Measurements from ENCODE around the gene PELI2. TPM values are rescaled to one million over a fixed set of nuclear protein-coding genes. Genes with fewer than 3 reads are reported as not detected.

PELI2 gene
- total RNA-seq, 4 donors from 2014 or later: 2.5 to 5.8 (median 4.2) TPM

DNA sequence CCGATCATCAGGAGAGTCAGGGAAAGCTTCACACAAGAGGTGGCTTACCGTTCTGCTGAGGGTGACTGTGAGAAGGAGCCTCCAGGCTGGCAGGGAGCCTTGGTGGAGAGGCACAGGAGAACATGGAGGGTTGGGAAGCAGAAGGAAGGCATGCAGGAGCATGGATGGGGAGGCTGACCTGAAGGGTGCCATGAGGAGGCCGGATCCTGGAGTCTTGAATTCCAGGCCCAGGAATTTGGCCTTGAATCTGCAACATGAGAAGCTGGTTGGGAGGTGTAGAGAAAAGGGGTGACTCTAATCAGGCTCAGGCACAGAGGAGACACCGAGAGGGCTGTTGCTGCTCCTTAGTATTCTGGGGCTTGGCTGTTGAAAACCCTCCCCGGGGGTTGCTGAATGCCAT is 130.2 kb downstream of the PELI2 start:
- no peaks in the 10 kb centered on the region for H3K4me1 ChIP-seq
- no peak for TF ChIP-seq POLR2A (IDR thresholded peaks at IDR 0.05)
- TF ChIP-seq, protein P1, sequence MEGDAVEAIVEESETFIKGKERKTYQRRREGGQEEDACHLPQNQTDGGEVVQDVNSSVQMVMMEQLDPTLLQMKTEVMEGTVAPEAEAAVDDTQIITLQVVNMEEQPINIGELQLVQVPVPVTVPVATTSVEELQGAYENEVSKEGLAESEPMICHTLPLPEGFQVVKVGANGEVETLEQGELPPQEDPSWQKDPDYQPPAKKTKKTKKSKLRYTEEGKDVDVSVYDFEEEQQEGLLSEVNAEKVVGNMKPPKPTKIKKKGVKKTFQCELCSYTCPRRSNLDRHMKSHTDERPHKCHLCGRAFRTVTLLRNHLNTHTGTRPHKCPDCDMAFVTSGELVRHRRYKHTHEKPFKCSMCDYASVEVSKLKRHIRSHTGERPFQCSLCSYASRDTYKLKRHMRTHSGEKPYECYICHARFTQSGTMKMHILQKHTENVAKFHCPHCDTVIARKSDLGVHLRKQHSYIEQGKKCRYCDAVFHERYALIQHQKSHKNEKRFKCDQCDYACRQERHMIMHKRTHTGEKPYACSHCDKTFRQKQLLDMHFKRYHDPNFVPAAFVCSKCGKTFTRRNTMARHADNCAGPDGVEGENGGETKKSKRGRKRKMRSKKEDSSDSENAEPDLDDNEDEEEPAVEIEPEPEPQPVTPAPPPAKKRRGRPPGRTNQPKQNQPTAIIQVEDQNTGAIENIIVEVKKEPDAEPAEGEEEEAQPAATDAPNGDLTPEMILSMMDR (IDR thresholded peaks at IDR 0.05 in 4 of 5, conservative IDR thresholded peaks at IDR 0.05 in 1 of 5): no peak
- intact Hi-C loops (cut with DNase I; ENCODE audit: low total_unique reads) (no loop called here), in situ Hi-C loops (cut with MboI; ENCODE audit: low sequenced_read_pairs in 4 of 4) (no loop called here)
- no peaks in the 10 kb centered on the region for H3K27me3 ChIP-seq
- H3K36me3 ChIP-seq: no peaks in the 10 kb centered on the region
- ATAC-seq (no peak), DNase-seq (no peak)
- H3K27ac ChIP-seq: no peak overlapping the region
- H3K4me3 ChIP-seq: no peak overlapping the region
- H3K9me3 ChIP-seq: no peaks in the 10 kb centered on the region

DNA sequence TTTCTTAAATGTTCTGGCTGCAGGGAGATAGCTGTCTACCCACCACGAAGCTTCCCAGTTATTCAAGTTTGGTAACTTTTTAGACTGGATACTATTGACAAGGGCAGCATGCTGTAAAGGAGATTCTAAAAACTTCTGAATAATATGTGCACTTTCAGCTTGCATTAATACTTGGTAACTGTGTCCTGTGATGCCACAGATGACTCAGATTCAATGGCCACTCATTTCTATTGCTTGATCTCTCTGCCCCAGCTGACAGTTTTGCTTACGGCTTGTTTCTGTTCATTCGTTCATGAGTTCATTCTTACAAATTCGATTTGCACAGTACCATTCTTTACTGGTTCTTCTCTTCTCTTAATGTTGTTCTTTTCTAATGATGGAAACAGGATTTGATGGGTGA is 142.8 kb downstream of the PELI2 start:
- Histone ChIP-seq H3K27me3 (no peaks in the 10 kb centered on the region), H3K9me3 (no peaks in the 10 kb centered on the region), H3K4me3 (no peak overlapping the region), H3K36me3 (no peaks in the 10 kb centered on the region), H3K4me1 (no peaks in the 10 kb centered on the region), H3K27ac (no peak overlapping the region)
- ATAC-seq (no peak), DNase-seq (no peak)
- in situ Hi-C loops (cut with MboI; ENCODE audit: low sequenced_read_pairs in 4 of 4) (no loop called here), intact Hi-C loops (cut with DNase I; ENCODE audit: low total_unique reads) (no loop called here)
- TF ChIP-seq, protein P1 (IDR thresholded peaks at IDR 0.05 in 4 of 5, conservative IDR thresholded peaks at IDR 0.05 in 1 of 5): no peak
- TF ChIP-seq POLR2A (IDR thresholded peaks at IDR 0.05): no peak

DNA sequence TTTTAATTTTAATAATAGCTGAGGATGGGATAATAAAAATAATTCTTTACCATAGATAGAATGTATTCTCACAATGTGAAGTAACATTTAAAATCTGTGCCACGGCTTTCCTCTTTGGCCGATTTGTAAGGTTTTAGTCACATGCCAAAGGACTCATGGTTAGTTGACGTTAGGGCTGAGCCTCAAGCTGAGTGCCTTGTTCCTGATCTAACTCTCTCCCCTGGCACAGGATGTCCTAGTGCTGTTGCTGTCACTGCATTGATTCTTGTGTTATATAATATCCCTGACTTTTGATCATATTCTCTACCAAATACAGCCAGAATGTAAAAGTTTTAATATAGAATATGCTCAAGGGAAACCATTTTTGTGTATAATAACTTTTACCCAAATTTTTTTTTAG is 144.3 kb downstream of the PELI2 start:
- in situ Hi-C loops (cut with MboI; ENCODE audit: low sequenced_read_pairs in 4 of 4): no loop called here
- intact Hi-C loops (cut with DNase I; ENCODE audit: low total_unique reads): no loop called here
- TF ChIP-seq POLR2A (IDR thresholded peaks at IDR 0.05): no peak
- TF ChIP-seq, protein P1 (IDR thresholded peaks at IDR 0.05 in 4 of 5, conservative IDR thresholded peaks at IDR 0.05 in 1 of 5): no peak
- no peaks in the 10 kb centered on the region for H3K4me1 ChIP-seq
- DNase-seq (no peak), ATAC-seq (no peak)
- H3K9me3 ChIP-seq: no peaks in the 10 kb centered on the region
- H3K36me3 ChIP-seq: no peaks in the 10 kb centered on the region
- no peak overlapping the region for H3K27ac ChIP-seq
- H3K4me3 ChIP-seq: no peak overlapping the region
- H3K27me3 ChIP-seq: no peaks in the 10 kb centered on the region

DNA sequence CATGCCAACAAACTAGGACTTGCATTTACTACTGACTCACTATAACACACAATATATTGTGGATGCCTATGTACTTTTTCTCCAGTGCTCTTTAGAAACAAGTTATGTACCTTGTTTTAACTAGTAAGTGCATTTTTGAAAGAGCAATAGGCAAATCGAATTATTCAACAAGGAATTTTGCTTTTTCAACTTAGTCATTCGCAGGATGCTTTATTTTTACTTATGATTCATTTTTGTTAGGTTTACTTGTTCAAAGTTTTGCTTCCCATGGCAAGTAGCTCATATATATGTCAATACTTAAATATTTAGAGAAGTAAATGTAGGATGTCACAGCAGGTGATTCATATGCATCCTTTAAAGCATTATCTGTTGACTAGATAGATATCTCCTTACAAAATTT is 149.8 kb downstream of the PELI2 start:
- TF ChIP-seq, protein P1 (IDR thresholded peaks at IDR 0.05 in 4 of 5, conservative IDR thresholded peaks at IDR 0.05 in 1 of 5): no peak
- no peak for TF ChIP-seq POLR2A (IDR thresholded peaks at IDR 0.05)
- Histone ChIP-seq H3K9me3 (no peaks in the 10 kb centered on the region), H3K4me1 (no peaks in the 10 kb centered on the region), H3K4me3 (no peak overlapping the region), H3K27me3 (no peaks in the 10 kb centered on the region), H3K27ac (no peak overlapping the region), H3K36me3 (no peaks in the 10 kb centered on the region)
- intact Hi-C loops (cut with DNase I; ENCODE audit: low total_unique reads): no loop called here
- in situ Hi-C loops (cut with MboI; ENCODE audit: low sequenced_read_pairs in 4 of 4): no loop called here
- ATAC-seq (no peak), DNase-seq (no peak)

DNA sequence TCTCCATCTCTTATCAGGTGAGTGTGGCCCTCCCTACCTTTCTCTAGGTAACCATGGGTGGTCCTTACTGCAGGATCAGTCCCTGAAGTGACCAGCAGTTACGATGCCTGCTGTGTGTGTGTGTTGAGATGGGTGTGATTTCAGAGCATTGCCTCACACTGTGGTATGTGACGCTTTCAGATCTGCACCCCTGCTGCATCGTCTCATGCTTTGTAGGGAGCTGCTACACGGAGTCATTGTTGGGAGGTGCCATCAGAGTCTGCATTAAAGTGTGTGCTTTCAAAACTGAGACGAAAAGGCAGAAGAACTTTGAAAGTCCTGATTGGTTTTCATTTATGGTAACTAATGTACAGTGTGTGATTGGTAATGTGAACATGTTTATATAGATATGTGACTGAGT is 150.5 kb downstream of the PELI2 start:
- in situ Hi-C loops (cut with MboI; ENCODE audit: low sequenced_read_pairs in 4 of 4): no loop called here

More for the DNA sequence above, 150.5 kb downstream of the PELI2 start:
- ATAC-seq (no peak), DNase-seq (no peak)
- intact Hi-C loops (cut with DNase I; ENCODE audit: low total_unique reads): no loop called here
- no peak for TF ChIP-seq POLR2A (IDR thresholded peaks at IDR 0.05)
- TF ChIP-seq, protein P1 (IDR thresholded peaks at IDR 0.05 in 4 of 5, conservative IDR thresholded peaks at IDR 0.05 in 1 of 5): no peak
- Histone ChIP-seq H3K27ac (no peak overlapping the region), H3K9me3 (no peaks in the 10 kb centered on the region), H3K4me3 (no peak overlapping the region), H3K27me3 (no peaks in the 10 kb centered on the region), H3K36me3 (no peaks in the 10 kb centered on the region), H3K4me1 (no peaks in the 10 kb centered on the region)
